ENCODE data around the gene AMOT.

- no peak for TF ChIP-seq CTCF (IDR thresholded peaks at IDR 0.05; ENCODE audit: poor library complexity, severe bottlenecking)
- TF ChIP-seq REST (IDR thresholded peaks at IDR 0.05; ENCODE audit: borderline replicate concordance) = no peak
- TF ChIP-seq TAF1 (IDR thresholded peaks at IDR 0.05; ENCODE audit: low read depth) = no peak
- no peak for TF ChIP-seq POLR2AphosphoS5 (IDR thresholded peaks at IDR 0.05)
- no peak for TF ChIP-seq EP300 (conservative IDR thresholded peaks at IDR 0.05; ENCODE audit: poor library complexity, severe bottlenecking)
Measured at GRCh38 chrX:112774142-112774541, 66.5 kb downstream of the AMOT start.

All from neural cell (in vitro differentiated cells).